Measurements from ENCODE around the gene ACSL6.

The ACSL6 gene

DNA sequence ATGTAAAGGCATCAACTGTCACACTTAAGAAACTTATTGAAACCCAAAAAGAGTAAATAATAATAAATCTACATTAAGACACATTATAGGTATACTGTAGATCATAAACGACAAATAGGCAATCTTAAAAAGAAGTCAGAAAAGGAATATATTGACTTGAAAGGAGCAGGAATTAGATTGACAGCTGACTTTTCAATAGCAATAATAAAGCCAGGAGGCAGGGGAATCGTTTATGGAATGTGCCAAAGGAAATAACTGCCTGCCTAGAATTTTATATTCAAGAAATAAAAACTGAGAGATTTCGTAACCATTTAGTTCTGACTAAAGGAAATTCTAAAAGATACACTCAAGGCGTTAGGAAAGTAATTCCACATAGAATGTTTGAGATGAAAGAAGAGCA lies 21.7 kb upstream of the ACSL6 start:
- no peak overlapping the region for H3K4me3 Mint-ChIP-seq
- no peaks in the 10 kb centered on the region for H3K36me3 Mint-ChIP-seq (ENCODE audit: low read depth)
- H3K4me1 Mint-ChIP-seq: no peaks in the 10 kb centered on the region
- TF ChIP-seq, protein P1, sequence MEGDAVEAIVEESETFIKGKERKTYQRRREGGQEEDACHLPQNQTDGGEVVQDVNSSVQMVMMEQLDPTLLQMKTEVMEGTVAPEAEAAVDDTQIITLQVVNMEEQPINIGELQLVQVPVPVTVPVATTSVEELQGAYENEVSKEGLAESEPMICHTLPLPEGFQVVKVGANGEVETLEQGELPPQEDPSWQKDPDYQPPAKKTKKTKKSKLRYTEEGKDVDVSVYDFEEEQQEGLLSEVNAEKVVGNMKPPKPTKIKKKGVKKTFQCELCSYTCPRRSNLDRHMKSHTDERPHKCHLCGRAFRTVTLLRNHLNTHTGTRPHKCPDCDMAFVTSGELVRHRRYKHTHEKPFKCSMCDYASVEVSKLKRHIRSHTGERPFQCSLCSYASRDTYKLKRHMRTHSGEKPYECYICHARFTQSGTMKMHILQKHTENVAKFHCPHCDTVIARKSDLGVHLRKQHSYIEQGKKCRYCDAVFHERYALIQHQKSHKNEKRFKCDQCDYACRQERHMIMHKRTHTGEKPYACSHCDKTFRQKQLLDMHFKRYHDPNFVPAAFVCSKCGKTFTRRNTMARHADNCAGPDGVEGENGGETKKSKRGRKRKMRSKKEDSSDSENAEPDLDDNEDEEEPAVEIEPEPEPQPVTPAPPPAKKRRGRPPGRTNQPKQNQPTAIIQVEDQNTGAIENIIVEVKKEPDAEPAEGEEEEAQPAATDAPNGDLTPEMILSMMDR (IDR thresholded peaks at IDR 0.05): no peak
- H3K27me3 Mint-ChIP-seq (ENCODE audit: low read depth, poor library complexity): peaks cover 34% of the 10 kb centered on the region
- no peak for DNase-seq
- H3K9me3 Mint-ChIP-seq: no peaks in the 10 kb centered on the region
- H3K27ac Mint-ChIP-seq: no peak overlapping the region

DNA sequence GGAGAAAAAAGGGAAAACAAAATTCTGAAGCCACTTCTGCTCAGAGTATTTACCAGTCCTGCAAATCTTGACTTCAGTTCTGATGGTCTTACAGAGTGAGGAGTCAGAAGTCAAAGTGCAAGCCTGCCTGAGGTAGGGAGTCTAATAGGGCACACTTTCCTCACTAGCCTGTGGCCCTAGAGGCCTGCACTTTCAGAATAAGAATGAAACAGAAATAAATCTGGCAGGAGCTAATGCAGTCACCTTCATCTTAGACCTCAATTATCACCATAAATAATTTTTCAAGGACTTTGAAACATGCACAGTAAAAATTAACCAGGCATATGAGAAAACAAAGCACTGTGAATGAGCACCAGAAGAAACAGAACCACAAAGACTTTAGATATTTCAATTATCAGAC lies 20.7 kb upstream of the ACSL6 start:
- Mint-ChIP-seq H3K9me3 (no peaks in the 10 kb centered on the region), H3K4me1 (no peaks in the 10 kb centered on the region), H3K27me3 (ENCODE audit: low read depth, poor library complexity) (peaks cover 36% of the 10 kb centered on the region)

DNA sequence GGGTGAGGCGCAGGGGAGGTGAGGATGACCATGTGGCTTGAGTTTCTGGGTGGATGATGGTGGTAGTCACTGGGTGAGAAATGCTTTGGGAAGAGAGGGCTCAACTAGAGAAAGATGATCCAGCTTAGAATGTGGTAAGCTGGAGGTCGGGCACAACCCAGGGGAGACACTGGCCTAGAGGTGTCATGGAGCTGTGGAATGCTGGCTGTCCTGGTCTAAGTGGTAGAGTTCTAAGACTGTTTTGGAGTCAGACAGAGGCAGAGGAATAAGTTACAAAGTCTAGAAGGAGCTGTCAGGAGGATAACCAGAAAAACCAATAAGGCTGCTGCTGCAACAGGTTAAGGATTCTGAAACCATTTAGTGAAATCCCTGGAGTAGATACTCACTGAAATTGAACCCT lies 19.2 kb upstream of the ACSL6 start:
- Mint-ChIP-seq H3K27me3 (ENCODE audit: low read depth, poor library complexity) (peaks cover 25% of the 10 kb centered on the region), H3K4me3 (no peak overlapping the region), H3K36me3 (ENCODE audit: low read depth) (no peaks in the 10 kb centered on the region), H3K4me1 (no peaks in the 10 kb centered on the region), H3K27ac (no peak overlapping the region), H3K9me3 (no peaks in the 10 kb centered on the region)
- no peak for DNase-seq
- TF ChIP-seq, protein P1 (IDR thresholded peaks at IDR 0.05): no peak

More for the DNA sequence above, 20.7 kb upstream of the ACSL6 start:
- DNase-seq: no peak
- no peak overlapping the region for H3K27ac Mint-ChIP-seq
- no peak overlapping the region for H3K4me3 Mint-ChIP-seq
- TF ChIP-seq, protein P1 (IDR thresholded peaks at IDR 0.05): no peak
- H3K36me3 Mint-ChIP-seq (ENCODE audit: low read depth): no peaks in the 10 kb centered on the region

GRCh38 chr5:132029609-132030330 lies 18.3 kb upstream of the ACSL6 start:
- no peaks in the 10 kb centered on the region for H3K4me1 Mint-ChIP-seq
- H3K27ac Mint-ChIP-seq: no peak overlapping the region
- H3K36me3 Mint-ChIP-seq (ENCODE audit: low read depth): no peaks in the 10 kb centered on the region
- DNase-seq: no peak
- TF ChIP-seq, protein P1 (IDR thresholded peaks at IDR 0.05): no peak
- H3K27me3 Mint-ChIP-seq (ENCODE audit: low read depth, poor library complexity): peaks cover 19% of the 10 kb centered on the region
- H3K4me3 Mint-ChIP-seq: no peak overlapping the region
- H3K9me3 Mint-ChIP-seq: no peaks in the 10 kb centered on the region

DNA sequence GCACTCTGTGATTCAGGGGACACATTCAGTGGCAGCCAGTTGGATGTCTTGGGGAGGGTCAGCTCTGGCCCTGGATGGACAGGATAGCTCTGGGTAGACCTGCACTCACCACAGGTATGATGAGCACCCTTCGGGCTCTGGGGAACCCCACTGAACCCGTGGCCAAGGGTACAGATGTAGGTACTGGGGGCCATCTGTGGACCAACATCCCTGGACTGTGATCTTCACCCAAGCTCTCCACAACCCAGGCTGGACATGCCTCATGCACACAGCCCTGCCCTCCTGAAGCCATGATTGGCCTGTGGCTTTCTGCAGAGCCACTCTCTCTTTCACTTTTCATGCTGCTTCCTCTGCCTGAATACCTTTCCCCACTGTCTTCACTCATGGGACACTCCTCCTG lies 15.6 kb upstream of the ACSL6 start:
- H3K36me3 Mint-ChIP-seq (ENCODE audit: low read depth): no peaks in the 10 kb centered on the region

More for the DNA sequence above, 15.6 kb upstream of the ACSL6 start:
- Mint-ChIP-seq H3K27me3 (ENCODE audit: low read depth, poor library complexity) (peaks cover 32% of the 10 kb centered on the region), H3K9me3 (no peaks in the 10 kb centered on the region), H3K4me1 (no peaks in the 10 kb centered on the region), H3K27ac (no peak overlapping the region), H3K4me3 (no peak overlapping the region)
- TF ChIP-seq, protein P1 (IDR thresholded peaks at IDR 0.05): no peak
- no peak for DNase-seq
